ENCODE data around the gene JKAMP.

Gene JKAMP

DNA sequence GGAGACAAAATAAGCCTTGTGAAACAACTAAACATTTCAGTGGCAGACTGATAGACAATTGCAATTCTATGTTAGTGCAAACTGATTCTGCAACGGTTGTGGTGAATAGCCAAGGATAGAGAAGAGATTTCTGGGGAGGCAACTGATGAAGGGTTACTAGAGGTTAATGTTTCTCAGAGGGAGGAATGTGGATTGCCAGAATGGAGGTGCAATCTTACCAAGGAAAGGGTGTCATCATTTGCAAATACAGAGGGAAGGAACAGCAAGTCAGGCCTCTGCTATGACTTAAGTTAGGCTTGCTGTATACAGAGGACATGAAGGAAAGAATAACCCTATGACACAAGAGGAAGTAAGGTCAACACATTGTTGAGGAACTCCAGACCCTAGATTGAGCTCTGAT lies 56.5 kb downstream of the JKAMP start:
- Histone ChIP-seq H3K9me3 (ENCODE audit: control insufficient read depth, insufficient read depth, low read length) (no peaks in the 10 kb centered on the region), H3K4me1 (ENCODE audit: insufficient read depth, low read length) (peaks cover 5% of the 10 kb centered on the region; the same call in 1 of the 2 replicates), H3K36me3 (ENCODE audit: insufficient read depth, low read length) (no peaks in the 10 kb centered on the region), H3K9ac (ENCODE audit: low read depth, low read length) (no peak overlapping the region)

DNA sequence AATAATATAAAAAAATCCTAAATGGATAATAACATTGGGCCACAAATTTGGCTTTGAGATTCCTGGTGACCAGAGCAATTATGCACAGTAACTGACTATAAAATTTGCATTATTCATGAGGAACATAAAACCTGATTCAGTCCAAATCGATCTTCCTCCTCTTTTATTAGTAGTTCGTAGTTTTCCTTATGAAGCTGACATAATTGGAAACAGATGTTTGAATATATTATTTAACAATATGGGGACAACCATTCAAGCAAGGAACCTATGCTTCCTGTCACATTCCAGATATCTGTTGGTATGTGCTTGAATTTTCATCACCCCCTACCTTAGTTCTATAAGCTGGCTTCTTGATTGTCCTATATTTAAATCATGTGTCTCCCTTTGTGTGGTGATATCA lies 57.4 kb downstream of the JKAMP start:
- Histone ChIP-seq H3K36me3 (ENCODE audit: insufficient read depth, low read length) (no peaks in the 10 kb centered on the region), H3K9me3 (ENCODE audit: control insufficient read depth, insufficient read depth, low read length) (no peaks in the 10 kb centered on the region), H3K4me1 (ENCODE audit: insufficient read depth, low read length) (peaks cover 5% of the 10 kb centered on the region; the same call in 1 of the 2 replicates), H3K9ac (ENCODE audit: low read depth, low read length) (no peak overlapping the region)

DNA sequence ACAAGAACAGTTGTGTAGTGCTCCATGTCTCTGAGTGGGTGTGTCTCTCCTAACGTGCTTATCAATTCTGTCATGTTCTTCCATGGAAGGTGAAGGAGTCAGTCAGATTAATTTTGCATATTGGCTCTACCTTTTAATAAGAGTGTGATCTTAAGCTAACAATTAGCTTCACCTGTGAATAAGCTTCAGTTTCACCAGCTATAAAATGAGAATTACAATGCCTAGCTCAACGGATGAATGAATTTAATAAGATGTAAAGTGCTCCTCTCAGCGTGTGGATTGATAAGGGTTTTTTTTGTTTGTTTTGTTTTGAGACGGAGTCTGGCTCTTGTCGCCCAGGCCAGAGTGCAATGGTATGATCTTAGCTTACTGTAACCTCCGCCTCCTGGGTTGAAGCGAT lies 59.6 kb downstream of the JKAMP start:
- Histone ChIP-seq H3K36me3 (ENCODE audit: insufficient read depth, low read length) (no peaks in the 10 kb centered on the region), H3K9ac (ENCODE audit: low read depth, low read length) (no peak overlapping the region), H3K9me3 (ENCODE audit: control insufficient read depth, insufficient read depth, low read length) (no peaks in the 10 kb centered on the region; the same call in 1 of the 2 replicates), H3K4me1 (ENCODE audit: insufficient read depth, low read length) (peaks cover 5% of the 10 kb centered on the region; the same call in 1 of the 2 replicates)

DNA sequence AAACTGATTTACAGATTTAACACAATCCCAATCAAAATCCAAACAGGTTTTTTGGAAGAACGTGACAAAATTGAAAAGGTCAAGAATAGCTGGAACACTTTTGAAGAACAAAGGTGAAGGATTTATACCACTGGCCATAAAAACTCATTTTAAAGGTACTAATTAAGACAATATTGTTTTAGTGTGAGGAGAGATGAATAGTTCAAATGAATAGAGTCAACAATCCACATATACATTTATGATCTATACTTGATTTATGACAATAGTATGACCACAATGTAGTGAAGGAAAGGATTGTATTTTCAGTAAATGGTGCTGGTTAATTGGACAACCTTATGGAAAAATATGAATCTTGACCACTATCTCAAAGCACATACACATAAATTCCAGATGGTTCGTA lies 63.0 kb downstream of the JKAMP start:
- Histone ChIP-seq H3K9me3 (ENCODE audit: control insufficient read depth, insufficient read depth, low read length) (no peaks in the 10 kb centered on the region; the same call in none of the 2 replicates), H3K4me1 (ENCODE audit: insufficient read depth, low read length) (no peaks in the 10 kb centered on the region)

More for the DNA sequence above, 63.0 kb downstream of the JKAMP start:
- Histone ChIP-seq H3K36me3 (ENCODE audit: insufficient read depth, low read length) (no peaks in the 10 kb centered on the region), H3K9ac (ENCODE audit: low read depth, low read length) (no peak overlapping the region)

Measured in ES-I3 (cell line).